ENCODE data around the gene DDAH1. TPM values are rescaled to one million over a fixed set of nuclear protein-coding genes. Genes with fewer than 3 reads are reported as not detected.

The DDAH1 gene
- total RNA-seq, 1 experiment from 2014 or later, result 5.5 TPM

GRCh38 chr1:85313888-85314696, 150.9 kb downstream of the DDAH1 start:
- in situ Hi-C loops (cut with HindIII; ENCODE audit: low pct_unique_long_range_greater_than_20kb, low sequenced_read_pairs), result loop anchor here (25.0 kb wide), 1 partner anchor 373 kb away; no protein-coding TSS in a partner anchor

DNA sequence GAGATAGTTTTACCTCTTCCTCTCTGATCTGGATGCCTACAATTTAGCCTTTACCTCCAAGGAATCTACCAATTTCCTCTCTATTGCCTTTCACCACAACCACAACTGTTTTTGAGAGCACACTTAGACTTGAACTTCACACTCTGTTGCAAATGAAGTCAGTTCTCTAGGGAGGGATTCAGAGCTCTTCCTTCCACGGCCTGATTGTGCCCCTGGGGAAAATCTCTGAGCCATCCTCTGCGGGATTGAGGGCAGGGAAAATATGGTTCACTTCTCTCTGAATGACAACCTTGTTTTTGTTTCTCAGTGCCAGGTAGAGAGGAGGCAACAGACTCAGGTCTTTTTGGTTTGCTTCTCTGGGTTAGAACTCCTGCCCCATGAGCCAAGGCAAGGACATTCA, 153.1 kb downstream of the DDAH1 start:
- in situ Hi-C loops (cut with HindIII; ENCODE audit: low pct_unique_long_range_greater_than_20kb, low sequenced_read_pairs), result loop anchor here (25.0 kb wide), 1 partner anchor 375 kb away; no protein-coding TSS in a partner anchor
- no peak for DNase-seq (ENCODE audit: low read depth, low spot score)

More at GRCh38 chr1:85313888-85314696, 150.9 kb downstream of the DDAH1 start:
- no peak for DNase-seq (ENCODE audit: low read depth, low spot score)

GRCh38 chr1:85308833-85309350, 156.1 kb downstream of the DDAH1 start:
- DNase-seq (ENCODE audit: low read depth, low spot score), result no peak
- in situ Hi-C loops (cut with HindIII; ENCODE audit: low pct_unique_long_range_greater_than_20kb, low sequenced_read_pairs), result loop anchor here (25.0 kb wide), 1 partner anchor 378 kb away; no protein-coding TSS in a partner anchor

DNA sequence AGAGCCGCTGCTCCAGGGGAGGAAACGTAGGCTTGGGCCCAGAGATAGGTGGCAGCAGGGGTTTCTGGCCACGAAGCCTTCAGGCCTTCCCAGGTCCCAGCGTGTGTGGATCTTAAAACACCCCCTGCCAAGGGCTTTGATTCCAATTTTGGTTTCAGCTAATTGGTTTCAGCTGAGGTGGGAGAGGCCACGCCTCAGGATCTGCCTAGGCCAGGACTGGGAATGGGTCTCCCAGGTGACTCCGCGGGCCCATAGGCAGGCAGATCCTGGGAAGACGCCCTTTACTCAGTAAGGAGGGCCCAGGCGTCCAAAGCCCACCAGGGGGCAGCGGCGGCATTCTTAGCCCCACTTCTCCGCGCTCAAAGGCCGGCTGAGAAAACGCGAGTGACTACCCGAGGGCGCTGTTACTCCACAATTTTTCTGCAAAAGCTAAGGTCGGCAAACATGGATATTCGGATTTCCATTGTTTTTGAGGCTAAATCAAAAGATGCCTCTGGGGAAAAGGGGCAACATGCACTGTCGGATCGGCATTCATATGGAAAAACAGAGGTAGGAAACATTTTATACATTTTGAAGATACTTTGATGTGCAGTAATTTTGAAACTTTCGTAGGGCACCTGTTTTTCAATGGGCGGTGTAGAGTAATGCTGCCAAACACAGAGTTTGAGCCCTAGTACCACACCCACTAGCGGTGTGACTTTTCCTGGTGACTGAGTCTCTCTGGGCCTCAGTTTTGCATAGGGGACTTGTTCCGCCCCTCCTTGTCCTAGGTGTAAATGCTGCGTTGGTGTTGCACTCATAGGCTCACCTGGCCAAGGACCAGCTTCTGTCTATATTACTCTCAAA, 156.7 kb downstream of the DDAH1 start:
- peak; percentile 84 for DNase-seq (ENCODE audit: low read depth, low spot score)
- in situ Hi-C loops (cut with HindIII; ENCODE audit: low pct_unique_long_range_greater_than_20kb, low sequenced_read_pairs), result loop anchor here (25.0 kb wide), 1 partner anchor 379 kb away; no protein-coding TSS in a partner anchor

GRCh38 chr1:85306236-85306635, 158.7 kb downstream of the DDAH1 start:
- in situ Hi-C loops (cut with HindIII; ENCODE audit: low pct_unique_long_range_greater_than_20kb, low sequenced_read_pairs), result loop anchor here (25.0 kb wide), 1 partner anchor 381 kb away; no protein-coding TSS in a partner anchor
- no peak for DNase-seq (ENCODE audit: low read depth, low spot score)

DNA sequence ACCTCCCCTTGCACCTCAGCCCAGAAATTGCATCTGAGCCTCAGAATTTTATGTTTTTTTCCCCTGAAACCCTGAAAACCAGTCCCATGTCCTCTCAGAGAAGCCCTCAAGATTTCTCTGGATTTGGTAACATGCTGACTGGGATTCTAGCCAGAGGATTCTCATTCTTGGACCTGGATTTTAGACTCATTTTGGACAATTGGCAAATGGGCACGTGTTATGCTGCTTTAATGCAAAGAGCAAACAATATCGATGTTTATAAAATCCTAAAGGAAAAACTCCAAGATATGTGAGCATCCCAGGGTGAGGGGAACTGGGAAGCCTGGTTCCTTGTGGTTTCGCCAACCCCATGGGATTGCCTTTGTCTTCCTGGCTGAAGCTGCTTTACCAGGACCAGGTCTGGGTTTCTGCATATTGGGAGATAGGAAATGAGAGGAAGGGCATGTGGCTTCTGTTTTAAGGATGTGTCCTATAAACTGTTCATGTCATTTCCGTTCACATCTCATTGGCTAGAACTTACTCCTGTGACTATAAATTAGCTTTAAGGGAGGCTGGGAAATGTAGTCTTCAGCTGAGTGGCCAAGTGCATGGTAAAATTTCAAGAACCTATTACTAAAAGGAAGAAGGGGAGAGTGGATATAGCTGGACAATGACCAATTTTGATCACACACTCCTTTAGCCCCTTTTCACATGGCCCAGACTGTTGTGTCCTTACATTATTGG, 161.4 kb downstream of the DDAH1 start:
- in situ Hi-C loops (cut with HindIII; ENCODE audit: low pct_unique_long_range_greater_than_20kb, low sequenced_read_pairs), result loop anchor here (25.0 kb wide), 1 partner anchor 384 kb away; no protein-coding TSS in a partner anchor
- DNase-seq (ENCODE audit: low read depth, low spot score), result peak; percentile 27

DNA sequence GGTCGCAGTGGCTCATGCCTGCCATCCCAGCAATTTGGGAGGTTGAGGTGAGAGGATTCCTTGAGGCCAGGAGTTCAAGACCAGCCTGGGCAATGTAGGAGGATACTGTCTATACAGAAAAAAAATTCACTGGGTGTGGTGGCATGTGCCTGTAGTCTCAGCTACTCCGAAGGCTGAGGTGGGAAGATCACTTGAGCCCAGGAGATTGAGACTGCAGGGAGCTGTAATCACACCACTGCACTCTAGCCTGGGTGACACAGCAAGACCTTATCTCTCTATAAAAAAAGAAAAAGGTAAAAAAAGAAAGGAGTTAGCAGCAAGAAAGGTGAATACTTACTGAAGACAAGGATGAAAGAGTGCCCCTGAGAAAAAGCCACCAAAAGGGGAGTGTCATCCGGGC, 164.8 kb downstream of the DDAH1 start:
- DNase-seq (ENCODE audit: low read depth, low spot score), result no peak
- in situ Hi-C loops (cut with HindIII; ENCODE audit: low pct_unique_long_range_greater_than_20kb, low sequenced_read_pairs), result loop anchor here (25.0 kb wide), 1 partner anchor 387 kb away; no protein-coding TSS in a partner anchor

DNA sequence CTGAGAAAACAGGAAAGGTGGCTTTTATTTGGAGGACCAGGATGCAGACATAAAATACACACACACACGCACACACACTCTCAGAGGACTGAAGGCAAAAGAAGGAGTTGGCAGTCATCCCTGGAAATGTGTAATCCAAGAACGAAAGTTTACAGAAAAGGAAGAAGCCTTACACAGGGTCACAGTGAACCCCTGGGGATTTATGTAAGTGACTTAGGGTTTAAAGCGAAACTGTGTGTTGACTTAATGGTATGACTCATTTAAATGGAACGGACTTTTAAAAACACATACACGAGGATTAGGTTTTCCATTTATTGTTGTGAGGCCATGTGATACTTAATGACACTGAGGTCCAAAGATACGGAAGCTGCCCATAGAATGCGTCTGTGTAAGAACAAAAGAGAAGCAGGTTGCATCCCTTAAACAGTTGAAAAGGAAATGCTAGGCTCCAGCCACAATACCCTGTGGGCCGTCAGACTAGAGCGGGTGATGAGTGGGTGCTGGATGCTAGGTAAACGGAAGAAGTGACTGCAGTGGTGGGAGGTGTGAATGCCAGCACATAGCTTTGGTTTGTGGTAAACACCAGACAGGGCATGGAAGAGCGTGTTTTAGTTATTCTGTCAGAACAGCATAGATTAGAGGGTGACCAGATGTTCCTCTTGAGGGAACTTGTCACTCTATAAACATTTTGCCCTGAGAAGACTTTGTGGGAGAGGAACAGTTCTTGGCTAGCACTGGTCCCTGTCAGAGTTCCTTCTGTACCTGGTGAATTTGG, 166.9 kb downstream of the DDAH1 start:
- in situ Hi-C loops (cut with HindIII; ENCODE audit: low pct_unique_long_range_greater_than_20kb, low sequenced_read_pairs), result no loop called here

DNA sequence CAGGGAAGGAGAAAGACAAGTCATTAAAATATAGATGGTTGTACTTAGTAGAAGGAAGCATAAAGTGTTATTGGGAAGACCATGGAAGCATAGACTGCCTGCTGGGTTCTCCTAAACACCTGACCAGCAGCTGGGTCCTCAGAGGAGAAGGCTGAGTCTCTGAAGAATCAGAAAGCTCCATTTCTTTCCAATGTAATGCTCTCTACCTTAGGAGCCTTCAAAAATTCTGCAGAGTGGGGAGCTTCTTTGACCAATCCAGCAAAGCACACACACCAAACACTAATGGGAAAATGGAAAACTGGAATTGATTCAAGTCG, 167.5 kb downstream of the DDAH1 start:
- in situ Hi-C loops (cut with HindIII; ENCODE audit: low pct_unique_long_range_greater_than_20kb, low sequenced_read_pairs), result no loop called here

More for the DNA sequence above, 166.9 kb downstream of the DDAH1 start:
- DNase-seq (ENCODE audit: low read depth, low spot score), result no peak

DNA sequence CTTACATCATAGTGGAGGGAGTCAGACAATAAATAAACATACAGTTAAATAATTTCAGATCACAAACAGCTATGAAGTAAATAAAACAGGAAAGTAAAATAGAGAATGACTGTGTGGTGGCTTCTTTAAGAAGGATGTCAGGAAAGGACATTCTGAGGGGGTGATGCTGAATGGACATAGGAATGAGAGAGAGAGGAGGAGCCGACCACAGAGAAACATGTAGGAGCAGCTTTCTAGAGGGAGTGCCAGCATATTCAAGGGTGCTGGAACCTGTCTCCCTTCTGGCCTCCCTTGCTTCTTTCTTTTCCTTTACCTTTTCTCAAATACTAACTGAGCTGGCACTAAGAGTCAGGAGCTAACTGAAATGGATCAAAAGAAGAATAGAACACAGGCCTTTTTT, 168.0 kb downstream of the DDAH1 start:
- in situ Hi-C loops (cut with HindIII; ENCODE audit: low pct_unique_long_range_greater_than_20kb, low sequenced_read_pairs), result no loop called here
- no peak for DNase-seq (ENCODE audit: low read depth, low spot score)

More for the DNA sequence above, 167.5 kb downstream of the DDAH1 start:
- DNase-seq (ENCODE audit: low read depth, low spot score), result no peak

DNA sequence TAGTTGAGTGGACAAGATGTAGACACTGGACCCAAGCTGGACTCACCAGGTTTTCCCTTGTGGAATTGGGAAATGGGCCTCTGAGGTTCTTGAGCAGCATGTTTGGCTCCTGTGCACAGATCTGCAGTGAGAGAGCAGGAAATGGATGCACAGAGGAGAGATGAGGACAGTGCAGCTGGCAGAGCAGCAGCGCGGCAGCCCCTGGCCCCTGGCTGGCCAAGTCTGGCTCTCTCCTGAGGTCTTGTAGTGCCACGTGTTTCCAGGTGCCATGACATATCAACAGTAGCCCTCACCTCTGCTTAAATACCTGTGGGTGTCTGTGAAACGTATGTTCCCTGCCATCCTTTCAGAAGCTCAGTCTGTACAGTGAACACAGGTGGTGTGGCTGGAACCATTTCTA, 169.3 kb downstream of the DDAH1 start:
- in situ Hi-C loops (cut with HindIII; ENCODE audit: low pct_unique_long_range_greater_than_20kb, low sequenced_read_pairs), result no loop called here
- DNase-seq (ENCODE audit: low read depth, low spot score), result no peak

GRCh38 chr1:85295006-85295431, 169.9 kb downstream of the DDAH1 start:
- in situ Hi-C loops (cut with HindIII; ENCODE audit: low pct_unique_long_range_greater_than_20kb, low sequenced_read_pairs), result no loop called here
- DNase-seq (ENCODE audit: low read depth, low spot score), result no peak

DNA sequence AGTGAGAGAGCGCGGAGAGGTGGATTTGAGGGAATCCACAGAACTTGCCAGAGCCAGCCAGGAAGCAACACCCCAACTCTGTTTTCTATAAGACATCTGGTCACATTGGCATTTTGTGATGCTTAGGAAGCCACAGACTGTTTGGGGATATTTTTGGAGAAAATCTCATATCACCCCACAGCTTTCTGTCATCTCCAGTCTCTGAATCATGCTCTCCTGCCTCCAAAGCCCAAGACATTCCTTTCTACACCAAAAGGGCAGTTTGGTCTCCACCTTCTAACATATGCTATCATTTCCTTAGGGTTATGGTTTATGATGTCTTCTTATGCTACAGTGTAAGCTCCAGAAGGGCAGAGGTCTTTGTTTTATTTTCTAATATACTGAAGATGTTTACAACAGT, 174.1 kb downstream of the DDAH1 start:
- in situ Hi-C loops (cut with HindIII; ENCODE audit: low pct_unique_long_range_greater_than_20kb, low sequenced_read_pairs), result no loop called here
- no peak for DNase-seq (ENCODE audit: low read depth, low spot score)

DNA sequence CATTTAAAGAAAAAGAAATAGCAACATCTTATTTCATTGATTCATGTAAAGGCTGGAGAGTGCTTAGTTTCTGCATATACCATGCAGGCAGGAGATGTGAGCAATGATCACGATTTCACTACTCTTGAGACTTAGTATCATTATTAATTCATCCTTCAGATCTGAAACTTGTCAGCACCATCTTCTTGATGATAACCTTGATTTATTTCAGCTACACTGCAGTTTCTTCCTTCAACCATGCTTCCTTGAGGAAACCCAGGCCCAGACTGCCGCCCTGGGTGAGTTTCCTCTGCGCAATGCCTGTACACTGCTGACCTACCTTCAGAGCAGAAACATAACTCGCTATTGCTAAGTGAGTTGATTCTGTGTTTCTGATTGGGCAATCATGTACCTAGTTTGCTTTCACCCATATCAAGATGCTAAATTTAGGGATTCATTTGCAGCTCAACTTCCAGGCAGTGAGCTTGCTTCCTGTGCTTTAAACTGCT, 175.1 kb downstream of the DDAH1 start:
- DNase-seq (ENCODE audit: low read depth, low spot score), result no peak
- in situ Hi-C loops (cut with HindIII; ENCODE audit: low pct_unique_long_range_greater_than_20kb, low sequenced_read_pairs), result no loop called here

DNA sequence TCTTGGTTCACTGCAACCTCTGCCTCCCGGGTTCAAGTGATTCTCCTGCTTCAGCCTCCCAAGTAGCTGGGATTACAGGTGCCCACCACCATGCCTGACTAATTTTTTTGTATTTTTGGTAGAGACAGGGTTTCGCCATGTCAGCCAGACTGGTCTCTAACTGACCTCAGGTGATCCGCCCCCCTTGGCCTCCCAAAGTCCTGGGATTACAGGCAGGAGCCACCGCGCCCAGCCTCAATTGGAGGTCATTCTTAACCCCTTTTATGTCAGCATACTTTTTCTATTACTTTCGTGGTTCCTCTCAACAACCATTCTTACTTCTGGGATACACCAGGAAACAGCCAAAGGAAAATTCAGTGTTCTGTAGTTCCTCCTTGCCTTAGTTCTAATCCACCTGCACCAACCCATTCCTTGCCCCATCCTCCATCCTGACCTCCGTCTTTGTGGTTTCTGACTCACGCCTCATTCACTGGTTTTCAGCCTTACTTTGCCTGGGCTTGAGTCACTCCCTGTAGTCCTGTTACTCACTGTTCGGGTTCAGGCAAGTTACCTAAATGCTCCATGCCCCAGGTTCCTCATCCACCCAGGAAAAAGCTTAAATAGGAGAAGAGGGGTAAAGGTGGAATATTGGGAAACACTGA, 175.6 kb downstream of the DDAH1 start:
- no peak for DNase-seq (ENCODE audit: low read depth, low spot score)
- in situ Hi-C loops (cut with HindIII; ENCODE audit: low pct_unique_long_range_greater_than_20kb, low sequenced_read_pairs), result no loop called here

DNA sequence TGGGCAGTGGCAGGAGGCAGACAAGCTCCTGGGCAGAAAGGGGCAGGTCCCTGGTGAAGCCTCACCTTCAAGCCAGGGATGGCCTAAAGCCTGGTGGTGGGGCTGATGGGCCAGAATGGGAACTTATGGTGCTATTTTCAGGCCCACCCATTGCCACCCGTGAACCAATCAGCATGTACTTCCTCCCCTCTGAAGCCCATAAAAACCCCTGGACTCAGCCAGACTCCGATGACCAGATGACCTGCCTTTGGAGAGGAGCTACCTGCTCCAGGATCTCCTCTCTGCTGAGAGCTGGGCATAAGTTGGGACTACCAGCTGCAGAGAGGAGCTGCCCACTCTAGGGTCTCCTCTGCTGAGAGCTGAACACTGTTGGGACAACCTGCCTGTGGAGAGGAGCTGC, 180.8 kb downstream of the DDAH1 start:
- in situ Hi-C loops (cut with HindIII; ENCODE audit: low pct_unique_long_range_greater_than_20kb, low sequenced_read_pairs), result no loop called here

More for the DNA sequence above, 180.8 kb downstream of the DDAH1 start:
- DNase-seq (ENCODE audit: low read depth, low spot score), result no peak
